ENCODE results near the gene TMEM9. TPM values are rescaled to one million over a fixed set of nuclear protein-coding genes. Genes with fewer than 3 reads are reported as not detected.

The TMEM9 gene
- polyA plus RNA-seq, 1 donor: 49.8 TPM

DNA sequence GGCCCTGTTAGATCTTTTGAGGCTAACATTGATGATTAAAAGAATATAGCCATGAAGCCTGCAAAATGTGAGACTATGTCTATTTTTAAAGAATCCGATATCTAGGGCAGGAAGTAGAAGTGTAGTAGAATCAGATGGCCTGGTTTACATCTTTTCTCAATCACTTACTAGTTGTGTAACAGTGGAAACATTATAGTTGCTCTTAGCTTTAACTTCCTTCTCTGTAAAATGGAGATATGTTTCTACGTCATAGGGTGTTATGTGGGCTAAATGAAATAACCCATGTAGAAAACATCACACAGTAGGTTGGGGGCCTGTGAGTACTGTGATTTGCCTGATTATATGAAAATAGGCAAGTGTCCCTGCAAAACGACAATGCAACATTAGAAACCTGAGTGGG lies 31.9 kb upstream of the TMEM9 start:
- H3K4me3 ChIP-seq (ENCODE audit: low read length): no peak overlapping the region
- no CpG with 5 or more reads among the region's 3 CpGs for WGBS (ENCODE audit: insufficient coverage, low lambda C conversion rate)
- H3K4me1 ChIP-seq (ENCODE audit: control insufficient read depth, insufficient read depth, low read length): no peaks in the 10 kb centered on the region
- H3K27ac ChIP-seq (ENCODE audit: low read length): no peak overlapping the region
- no peaks in the 10 kb centered on the region for H3K36me3 ChIP-seq (ENCODE audit: control insufficient read depth, insufficient read depth, low read length)
- peaks cover 19% of the 10 kb centered on the region for H3K27me3 ChIP-seq (ENCODE audit: control insufficient read depth, insufficient read depth, low read length)
- no peaks in the 10 kb centered on the region for H3K9me3 ChIP-seq (ENCODE audit: control insufficient read depth, low read depth, low read length)
- no peak for DNase-seq

DNA sequence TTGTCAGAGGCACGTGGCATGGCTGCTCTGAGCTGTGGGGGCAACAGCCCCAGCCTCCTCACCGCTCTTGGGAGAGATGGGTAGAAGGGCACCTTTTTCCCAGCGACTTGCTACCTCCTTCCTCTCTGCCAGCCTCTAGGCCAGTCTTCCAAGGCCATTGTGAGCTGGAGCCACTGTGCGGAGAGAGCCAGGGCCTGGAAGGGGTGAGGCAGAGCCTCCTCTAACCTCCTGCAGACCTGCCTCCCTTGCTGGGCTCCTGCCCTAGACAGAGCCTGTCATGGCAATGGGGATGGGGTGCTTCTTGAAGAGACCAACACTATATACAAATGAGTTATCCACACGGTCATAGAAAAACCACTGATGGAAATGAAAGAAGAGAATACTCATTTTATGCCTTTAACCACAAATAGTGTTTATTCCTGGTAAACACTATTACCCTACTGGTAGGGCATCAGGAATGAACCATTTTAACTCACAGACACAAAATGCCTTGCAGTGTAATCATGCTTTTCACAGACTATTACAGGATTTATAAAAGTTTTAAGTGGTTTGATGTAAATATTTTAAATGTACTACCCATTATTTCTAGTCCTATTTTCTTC lies 31.4 kb upstream of the TMEM9 start:
- H3K4me3 ChIP-seq (ENCODE audit: low read length): no peak overlapping the region
- H3K27ac ChIP-seq (ENCODE audit: low read length): no peak overlapping the region
- WGBS (ENCODE audit: insufficient coverage, low lambda C conversion rate): no CpG with 5 or more reads among the region's 5 CpGs
- no peaks in the 10 kb centered on the region for H3K36me3 ChIP-seq (ENCODE audit: control insufficient read depth, insufficient read depth, low read length)
- no peaks in the 10 kb centered on the region for H3K9me3 ChIP-seq (ENCODE audit: control insufficient read depth, low read depth, low read length)
- no peak for DNase-seq
- H3K27me3 ChIP-seq (ENCODE audit: control insufficient read depth, insufficient read depth, low read length): peaks cover 13% of the 10 kb centered on the region
- no peaks in the 10 kb centered on the region for H3K4me1 ChIP-seq (ENCODE audit: control insufficient read depth, insufficient read depth, low read length)

DNA sequence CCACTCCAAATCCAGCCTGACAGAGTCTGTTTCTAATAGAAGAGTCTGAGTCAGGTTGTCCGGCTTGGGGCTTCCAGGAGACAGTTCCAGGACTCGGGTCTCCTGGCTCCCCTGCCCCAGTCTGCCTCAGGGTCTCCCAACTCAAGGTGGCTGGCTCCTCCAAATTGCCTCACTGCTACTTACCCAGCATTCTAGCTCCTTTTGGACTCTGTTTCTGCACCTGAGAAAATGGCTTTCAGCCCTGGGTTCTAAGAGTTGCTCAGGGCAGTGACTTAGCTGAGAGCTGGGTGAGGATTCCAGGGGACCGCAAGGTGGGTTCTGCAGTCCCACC lies 30.8 kb upstream of the TMEM9 start:
- Histone ChIP-seq H3K27me3 (ENCODE audit: control insufficient read depth, insufficient read depth, low read length) (peaks cover 9% of the 10 kb centered on the region), H3K4me1 (ENCODE audit: control insufficient read depth, insufficient read depth, low read length) (no peaks in the 10 kb centered on the region), H3K27ac (ENCODE audit: low read length) (no peak overlapping the region), H3K36me3 (ENCODE audit: control insufficient read depth, insufficient read depth, low read length) (no peaks in the 10 kb centered on the region), H3K9me3 (ENCODE audit: control insufficient read depth, low read depth, low read length) (no peaks in the 10 kb centered on the region), H3K4me3 (ENCODE audit: low read length) (no peak overlapping the region)
- no peak for DNase-seq
- no CpG with 5 or more reads among the region's 3 CpGs for WGBS (ENCODE audit: insufficient coverage, low lambda C conversion rate)

DNA sequence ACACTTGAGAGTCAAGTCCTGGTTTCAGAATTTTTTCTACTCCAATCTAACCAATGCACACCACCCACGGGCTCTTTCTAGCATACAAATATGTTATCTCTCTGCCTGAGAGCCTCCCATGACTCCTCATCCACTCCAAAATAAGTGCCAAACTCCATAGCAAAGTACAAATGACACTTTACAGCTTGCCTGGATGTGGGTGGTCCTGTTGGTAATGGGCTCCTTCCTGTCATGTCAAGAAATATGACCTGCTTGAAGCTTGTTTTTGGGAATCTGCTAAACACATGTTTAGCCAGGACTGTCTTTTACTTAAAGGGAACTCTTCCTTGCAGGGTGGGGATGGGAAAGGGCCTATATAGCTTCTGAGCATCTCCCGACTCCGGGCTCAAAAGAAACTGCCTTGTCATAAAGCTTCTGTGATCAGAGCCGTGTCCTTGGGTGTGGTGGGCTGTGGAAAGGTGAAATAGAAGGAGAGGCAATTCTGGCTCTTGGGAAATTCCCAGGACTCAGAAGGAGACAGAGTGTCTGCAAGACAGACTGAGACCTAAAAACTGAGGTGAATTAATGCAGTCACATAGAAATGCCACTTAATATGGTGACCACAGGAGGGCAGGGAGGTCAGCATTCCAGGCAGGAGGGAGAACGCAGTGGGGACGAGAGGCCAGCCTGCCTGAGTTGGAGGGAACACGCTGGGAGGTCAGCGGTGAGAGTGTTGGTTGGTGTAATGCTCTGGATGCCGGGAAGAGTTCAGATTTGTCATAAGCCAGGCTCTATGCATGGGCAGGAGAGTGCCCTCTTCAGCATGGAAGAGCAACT lies 30.2 kb upstream of the TMEM9 start:
- no peak overlapping the region for H3K27ac ChIP-seq (ENCODE audit: low read length)

GRCh38 chr1:201183753-201184152 lies 29.5 kb upstream of the TMEM9 start:
- WGBS (ENCODE audit: insufficient coverage, low lambda C conversion rate): no CpG with 5 or more reads among the region's 5 CpGs
- no peak overlapping the region for H3K27ac ChIP-seq (ENCODE audit: low read length)
- DNase-seq: no peak
- H3K4me3 ChIP-seq (ENCODE audit: low read length): no peak overlapping the region
- no peaks in the 10 kb centered on the region for H3K36me3 ChIP-seq (ENCODE audit: control insufficient read depth, insufficient read depth, low read length)
- peaks cover 9% of the 10 kb centered on the region for H3K27me3 ChIP-seq (ENCODE audit: control insufficient read depth, insufficient read depth, low read length)
- no peaks in the 10 kb centered on the region for H3K4me1 ChIP-seq (ENCODE audit: control insufficient read depth, insufficient read depth, low read length)
- H3K9me3 ChIP-seq (ENCODE audit: control insufficient read depth, low read depth, low read length): peaks cover 6% of the 10 kb centered on the region

More for the DNA sequence above, 30.2 kb upstream of the TMEM9 start:
- peak in 1 of 2 donors; percentile 49 for DNase-seq
- no peaks in the 10 kb centered on the region for H3K9me3 ChIP-seq (ENCODE audit: control insufficient read depth, low read depth, low read length)
- H3K27me3 ChIP-seq (ENCODE audit: control insufficient read depth, insufficient read depth, low read length): peaks cover 9% of the 10 kb centered on the region
- H3K4me1 ChIP-seq (ENCODE audit: control insufficient read depth, insufficient read depth, low read length): no peaks in the 10 kb centered on the region
- H3K36me3 ChIP-seq (ENCODE audit: control insufficient read depth, insufficient read depth, low read length): no peaks in the 10 kb centered on the region
- no CpG with 5 or more reads among the region's 9 CpGs for WGBS (ENCODE audit: insufficient coverage, low lambda C conversion rate)
- H3K4me3 ChIP-seq (ENCODE audit: low read length): no peak overlapping the region

DNA sequence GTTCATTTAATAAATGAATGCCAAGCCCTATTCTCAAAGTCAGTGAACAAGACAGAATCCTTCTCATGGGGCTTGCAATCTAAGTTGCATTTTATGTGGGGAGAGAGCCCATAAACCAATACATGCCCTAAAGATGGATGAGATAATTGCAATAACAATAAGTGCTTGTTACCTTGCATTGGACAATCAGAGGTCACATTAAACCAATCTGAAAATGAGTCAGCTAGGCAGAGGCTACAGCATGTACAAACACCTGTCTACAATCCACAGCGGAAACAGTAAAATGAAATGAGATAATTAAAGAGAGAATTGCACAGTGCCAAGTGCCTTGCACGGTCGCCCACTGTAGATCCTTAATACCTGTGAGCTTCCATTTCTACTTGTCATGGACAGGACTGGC lies 28.9 kb upstream of the TMEM9 start:
- H3K27me3 ChIP-seq (ENCODE audit: control insufficient read depth, insufficient read depth, low read length): peaks cover 9% of the 10 kb centered on the region
- WGBS (ENCODE audit: insufficient coverage, low lambda C conversion rate): no CpG with 5 or more reads among the region's 3 CpGs
- H3K36me3 ChIP-seq (ENCODE audit: control insufficient read depth, insufficient read depth, low read length): no peaks in the 10 kb centered on the region
- no peaks in the 10 kb centered on the region for H3K4me1 ChIP-seq (ENCODE audit: control insufficient read depth, insufficient read depth, low read length)
- H3K4me3 ChIP-seq (ENCODE audit: low read length): no peak overlapping the region
- peaks cover 7% of the 10 kb centered on the region for H3K9me3 ChIP-seq (ENCODE audit: control insufficient read depth, low read depth, low read length)
- peak in 1 of 2 donors; percentile 31 for DNase-seq
- H3K27ac ChIP-seq (ENCODE audit: low read length): no peak overlapping the region

GRCh38 chr1:201181726-201182125 lies 27.5 kb upstream of the TMEM9 start:
- Histone ChIP-seq H3K36me3 (ENCODE audit: control insufficient read depth, insufficient read depth, low read length) (no peaks in the 10 kb centered on the region), H3K4me3 (ENCODE audit: low read length) (no peak overlapping the region), H3K27me3 (ENCODE audit: control insufficient read depth, insufficient read depth, low read length) (peaks cover 2% of the 10 kb centered on the region), H3K4me1 (ENCODE audit: control insufficient read depth, insufficient read depth, low read length) (no peaks in the 10 kb centered on the region), H3K27ac (ENCODE audit: low read length) (no peak overlapping the region), H3K9me3 (ENCODE audit: control insufficient read depth, low read depth, low read length) (peaks cover 7% of the 10 kb centered on the region)
- DNase-seq: no peak
- no CpG with 5 or more reads among the region's 2 CpGs for WGBS (ENCODE audit: insufficient coverage, low lambda C conversion rate)

GRCh38 chr1:201181323-201181722 lies 27.0 kb upstream of the TMEM9 start:
- no CpG with 5 or more reads among the region's 1 CpG for WGBS (ENCODE audit: insufficient coverage, low lambda C conversion rate)
- Histone ChIP-seq H3K4me3 (ENCODE audit: low read length) (no peak overlapping the region), H3K4me1 (ENCODE audit: control insufficient read depth, insufficient read depth, low read length) (no peaks in the 10 kb centered on the region), H3K27ac (ENCODE audit: low read length) (no peak overlapping the region), H3K27me3 (ENCODE audit: control insufficient read depth, insufficient read depth, low read length) (peaks cover 2% of the 10 kb centered on the region), H3K36me3 (ENCODE audit: control insufficient read depth, insufficient read depth, low read length) (no peaks in the 10 kb centered on the region), H3K9me3 (ENCODE audit: control insufficient read depth, low read depth, low read length) (peaks cover 7% of the 10 kb centered on the region)
- no peak for DNase-seq

DNA sequence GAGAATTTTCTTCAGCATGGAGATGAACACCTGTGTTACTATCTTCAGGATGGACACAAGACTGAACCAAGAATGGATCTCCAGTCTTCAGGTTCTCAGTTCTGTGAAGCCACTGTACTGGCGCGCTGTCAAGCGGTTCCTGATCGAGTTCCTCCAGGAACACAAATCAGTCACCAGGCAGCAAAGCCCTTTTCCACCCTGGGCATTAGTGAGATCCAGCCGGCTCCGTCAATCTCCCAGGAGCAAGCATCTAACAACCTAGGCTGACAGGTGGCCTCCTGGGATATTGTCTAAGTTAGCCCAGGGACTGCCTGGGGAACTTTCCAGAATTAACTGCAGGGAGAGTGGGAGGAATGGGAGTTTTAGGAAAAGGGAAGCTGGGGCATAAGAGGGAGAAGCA lies 26.6 kb upstream of the TMEM9 start:
- H3K27me3 ChIP-seq (ENCODE audit: control insufficient read depth, insufficient read depth, low read length): peaks cover 2% of the 10 kb centered on the region
- no peaks in the 10 kb centered on the region for H3K4me1 ChIP-seq (ENCODE audit: control insufficient read depth, insufficient read depth, low read length)
- no peak overlapping the region for H3K4me3 ChIP-seq (ENCODE audit: low read length)
- H3K9me3 ChIP-seq (ENCODE audit: control insufficient read depth, low read depth, low read length): peaks cover 7% of the 10 kb centered on the region
- no peak for DNase-seq
- no peaks in the 10 kb centered on the region for H3K36me3 ChIP-seq (ENCODE audit: control insufficient read depth, insufficient read depth, low read length)
- WGBS (ENCODE audit: insufficient coverage, low lambda C conversion rate): no CpG with 5 or more reads among the region's 6 CpGs
- no peak overlapping the region for H3K27ac ChIP-seq (ENCODE audit: low read length)

DNA sequence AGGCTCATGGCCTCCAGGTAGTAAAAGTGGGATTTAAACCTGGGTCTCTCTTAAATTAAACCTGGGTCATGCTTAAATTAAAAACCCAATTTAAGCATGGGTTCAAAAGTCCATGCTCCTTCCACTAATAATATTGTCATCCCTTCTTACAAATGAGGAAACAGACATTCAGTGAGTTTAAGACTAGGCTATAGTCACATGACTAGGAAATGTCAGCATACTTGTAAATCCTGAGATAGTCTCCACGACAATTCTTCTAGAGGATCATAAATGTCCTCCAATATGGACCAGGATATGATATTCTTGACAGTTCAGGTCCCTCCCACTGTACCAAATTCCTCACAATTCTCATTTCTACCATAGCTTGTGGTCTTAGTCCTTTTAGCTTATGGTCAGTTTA lies 25.9 kb upstream of the TMEM9 start:
- no peaks in the 10 kb centered on the region for H3K36me3 ChIP-seq (ENCODE audit: control insufficient read depth, insufficient read depth, low read length)
- H3K27ac ChIP-seq (ENCODE audit: low read length): no peak overlapping the region
- peaks cover 4% of the 10 kb centered on the region for H3K4me1 ChIP-seq (ENCODE audit: control insufficient read depth, insufficient read depth, low read length)
- H3K27me3 ChIP-seq (ENCODE audit: control insufficient read depth, insufficient read depth, low read length): peaks cover 2% of the 10 kb centered on the region
- H3K9me3 ChIP-seq (ENCODE audit: control insufficient read depth, low read depth, low read length): peaks cover 7% of the 10 kb centered on the region
- peak in 1 of 2 donors; percentile 54 for DNase-seq
- WGBS (ENCODE audit: insufficient coverage, low lambda C conversion rate): no CpG with 5 or more reads among the region's 1 CpG
- H3K4me3 ChIP-seq (ENCODE audit: low read length): no peak overlapping the region

DNA sequence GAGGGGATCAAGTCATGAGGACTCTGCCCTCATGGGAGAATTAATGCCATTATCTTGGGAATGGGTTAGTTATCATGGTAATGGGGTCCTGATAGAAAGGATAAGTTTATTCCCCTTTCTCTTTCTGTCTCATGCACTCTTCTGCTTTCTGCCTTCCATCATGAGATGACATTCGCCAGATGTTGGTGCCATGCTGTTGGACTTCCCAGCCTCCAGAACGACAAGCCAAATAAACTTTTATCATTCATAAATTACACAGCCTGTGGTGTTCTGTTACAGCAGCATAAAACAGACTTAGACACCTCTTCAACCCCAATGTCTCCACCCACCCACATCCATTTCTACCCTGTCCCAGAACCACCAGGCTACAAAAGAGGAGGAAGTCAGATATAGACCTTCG lies 24.4 kb upstream of the TMEM9 start:
- Histone ChIP-seq H3K4me1 (ENCODE audit: control insufficient read depth, insufficient read depth, low read length) (peaks cover 9% of the 10 kb centered on the region), H3K36me3 (ENCODE audit: control insufficient read depth, insufficient read depth, low read length) (no peaks in the 10 kb centered on the region), H3K9me3 (ENCODE audit: control insufficient read depth, low read depth, low read length) (peaks cover 7% of the 10 kb centered on the region), H3K27ac (ENCODE audit: low read length) (no peak overlapping the region), H3K27me3 (ENCODE audit: control insufficient read depth, insufficient read depth, low read length) (no peaks in the 10 kb centered on the region), H3K4me3 (ENCODE audit: low read length) (no peak overlapping the region)
- no CpG with 5 or more reads among the region's 3 CpGs for WGBS (ENCODE audit: insufficient coverage, low lambda C conversion rate)
- DNase-seq: no peak
